Caki2 (cell line): ENCODE measurements around the gene RESF1. TPM values are rescaled to one million over a fixed set of nuclear protein-coding genes. Genes with fewer than 3 reads are reported as not detected.
"Not testable (repeated sequence)": the region's sequence is repeated elsewhere in the genome, so short reads cannot be mapped to it uniquely, and the experiment has no call there.

Experiments used
- DNase-seq: peaks from one replicate; pipeline ENCODE4 v3.0.0-alpha.2; 2015; ENCODE audit warnings: low read depth
- in situ Hi-C: cut with HindIII; loops from 2 replicates; pipeline ENCODE4 v1.10.0; 2016; ENCODE audit warnings: low sequenced_read_pairs, low pct_unique_long_range_greater_than_20kb, mixed read lengths
- total RNA-seq: library from RNA; depleted of rRNA; stranded (reverse); fragments of >200 nt; shearing (Covaris generic); gene quantifications from 2 replicates; pipeline ENCODE4 v1.2.3, GENCODE V29; 2014; ENCODE audit warnings: low replicate concordance; rRNA removed

The RESF1 gene
- 7.9 and 11.1 TPM in 2 replicates for total RNA-seq

DNA sequence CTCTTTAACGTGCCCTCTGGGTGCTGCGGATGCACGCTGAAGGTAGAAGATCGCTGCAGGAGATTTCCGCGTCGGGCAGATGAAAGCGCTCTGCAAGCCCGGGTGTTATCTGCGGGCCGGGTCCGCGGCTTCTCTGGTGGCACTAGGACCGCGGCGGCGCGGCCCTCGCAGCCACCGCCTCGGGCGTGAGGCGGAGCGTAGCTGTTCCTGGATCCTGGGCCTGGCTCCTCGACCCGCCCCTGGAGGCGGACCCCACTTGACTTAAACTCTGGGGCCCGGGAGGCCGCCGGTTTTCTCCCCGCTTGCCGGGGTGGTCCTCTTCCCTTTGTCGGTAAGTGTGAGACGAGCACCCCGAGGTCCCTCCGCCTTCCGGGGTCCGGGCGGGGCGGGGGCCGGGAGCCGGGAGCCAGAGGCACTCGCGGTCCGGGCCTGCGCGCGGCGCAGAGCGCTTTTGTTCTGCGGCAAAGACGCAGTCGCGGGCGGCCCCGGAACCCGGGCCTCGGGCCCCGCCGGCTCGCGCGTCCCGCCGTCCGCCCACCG lies at the start of gene RESF1:
Gene RESF1 (plus strand): TSS at position 255 of the 540 bp plus-strand sequence. CDS start 21,541 bp downstream, outside the sequence.
- DNase-seq, result peak; percentile 94
- in situ Hi-C loops, result loop anchor here (25.0 kb wide), 1 partner anchor 222 kb away; the partner anchor contains the start of gene AMN1

DNA sequence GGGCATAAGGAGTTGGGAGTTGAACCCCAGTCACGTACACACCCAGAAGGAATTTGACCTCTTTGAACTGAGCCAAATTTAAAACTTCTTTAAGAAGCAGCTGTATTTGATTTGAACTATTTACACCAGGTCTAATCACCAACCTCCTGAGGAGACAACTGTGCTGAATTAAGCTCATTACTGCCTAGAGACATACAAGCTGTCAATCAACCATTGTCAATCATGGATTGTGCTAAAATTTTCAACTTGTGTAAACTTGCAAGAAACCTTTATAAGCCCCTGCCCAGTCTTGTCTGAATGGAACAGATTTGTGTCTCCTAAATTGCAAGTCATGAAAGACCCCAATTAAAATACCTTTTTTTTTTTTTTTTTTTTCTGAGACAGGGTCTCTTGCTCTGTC lies 44.3 kb upstream of the RESF1 start:
- no peak for DNase-seq
- in situ Hi-C loops, result no loop called here

GRCh38 chr12:31915446-31915845 lies 43.8 kb upstream of the RESF1 start:
- in situ Hi-C loops, result no loop called here
- DNase-seq, result no peak

DNA sequence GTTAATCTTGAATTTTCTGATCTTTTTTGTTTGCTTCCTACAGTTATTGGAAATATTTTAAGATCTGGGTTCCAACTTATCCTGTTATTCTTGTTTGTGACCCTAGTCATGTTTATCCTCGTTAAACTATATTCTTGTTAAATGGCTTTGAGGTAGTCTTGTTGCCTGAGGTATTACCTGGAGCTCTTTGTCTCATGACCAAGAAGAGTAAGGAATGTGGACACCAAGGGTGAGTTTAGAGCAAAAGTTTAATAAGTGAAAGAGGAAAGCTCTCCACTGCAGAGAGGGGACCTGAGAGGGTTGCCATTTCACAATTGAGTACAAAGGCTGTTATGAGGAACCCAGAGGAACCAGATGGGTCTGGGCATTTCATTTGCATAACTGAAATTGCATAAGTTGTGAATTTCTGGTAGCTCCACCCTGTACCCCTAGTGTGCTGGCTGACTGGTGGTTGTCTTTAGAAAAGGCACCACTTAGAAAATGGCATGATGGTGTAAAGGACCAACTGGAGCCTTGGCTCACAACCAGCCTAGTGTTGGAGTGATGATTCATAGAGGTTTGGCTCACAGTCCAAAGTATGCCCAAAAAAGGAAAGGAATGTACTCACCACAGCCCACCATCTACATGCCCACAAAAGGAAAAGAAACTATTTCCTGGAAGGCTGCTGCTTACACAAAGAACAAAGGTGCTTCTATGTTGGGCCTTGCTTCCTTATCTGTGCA lies 36.7 kb upstream of the RESF1 start:
- DNase-seq, result peak; percentile 53
- in situ Hi-C loops, result no loop called here

GRCh38 chr12:31923063-31923412 lies 36.2 kb upstream of the RESF1 start:
- DNase-seq, result no peak
- in situ Hi-C loops, result no loop called here

GRCh38 chr12:31928246-31929026 lies 30.8 kb upstream of the RESF1 start:
- DNase-seq, result no peak
- in situ Hi-C loops, result no loop called here

DNA sequence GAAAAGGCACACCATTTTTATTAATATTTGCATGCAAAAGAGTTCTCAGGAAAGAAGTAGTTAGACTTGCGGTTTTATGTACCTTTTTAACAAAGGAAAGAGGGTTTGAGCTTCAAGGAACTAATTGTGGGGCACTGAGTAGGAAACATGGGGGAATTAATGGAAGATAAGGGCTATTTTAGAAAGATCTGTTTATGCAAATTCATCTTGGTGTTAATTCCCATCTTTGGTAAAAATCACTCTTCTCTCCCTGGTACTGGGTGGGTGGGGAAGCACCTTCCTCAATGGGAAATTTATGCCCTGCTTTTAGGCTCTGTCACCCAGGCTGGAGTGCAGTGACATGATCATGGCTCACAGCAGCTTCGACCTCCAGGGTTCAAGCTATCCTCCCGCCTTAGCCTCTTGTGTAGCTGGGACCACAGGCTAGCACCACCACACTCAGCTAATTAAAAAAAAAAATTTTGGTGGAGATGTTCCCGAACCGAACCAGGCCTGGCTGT lies 30.1 kb upstream of the RESF1 start:
- in situ Hi-C loops, result no loop called here
- DNase-seq, result no peak

GRCh38 chr12:31931796-31932715 lies 27.2 kb upstream of the RESF1 start:
- in situ Hi-C loops, result no loop called here
- DNase-seq, result no peak

DNA sequence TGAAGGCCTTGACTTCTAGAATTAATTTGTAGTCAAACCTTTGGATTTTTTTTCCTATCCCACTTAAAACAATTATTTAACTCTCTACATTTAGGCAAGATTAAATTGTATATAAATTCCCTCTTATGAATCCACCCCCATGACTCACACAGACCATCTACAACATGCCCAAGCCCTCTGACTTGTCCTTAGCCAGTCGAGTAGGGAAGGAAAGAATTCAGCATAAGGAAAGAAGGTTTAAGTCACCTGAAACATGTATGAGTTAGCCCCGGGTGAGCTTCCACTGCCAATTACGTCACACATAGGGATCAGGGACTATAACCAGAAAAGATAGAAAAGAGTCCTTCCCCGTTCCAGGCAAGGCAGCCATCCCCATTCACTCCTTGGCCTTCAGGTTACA lies 14.9 kb upstream of the RESF1 start:
- in situ Hi-C loops, result no loop called here
- DNase-seq, result no peak

DNA sequence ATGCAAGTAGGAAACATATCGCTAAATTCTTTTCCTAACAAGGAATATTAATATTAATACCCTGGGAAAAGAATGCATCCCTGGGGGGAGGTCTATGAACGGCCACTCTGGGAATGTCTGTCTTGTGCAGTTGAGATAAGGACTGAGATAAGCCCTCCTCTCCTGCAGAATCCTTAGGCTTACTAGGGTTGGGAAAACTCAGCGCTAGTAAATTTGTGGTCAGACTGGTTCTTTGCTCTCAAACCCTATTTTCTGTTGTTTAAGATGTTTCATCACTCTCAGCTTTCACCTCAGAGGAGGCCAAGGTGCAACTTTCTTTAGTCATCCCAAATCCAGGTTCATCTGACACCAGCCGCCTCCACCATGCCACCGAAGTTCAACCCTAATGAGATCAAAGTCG lies 11.2 kb upstream of the RESF1 start:
- in situ Hi-C loops, result no loop called here
- no peak for DNase-seq

DNA sequence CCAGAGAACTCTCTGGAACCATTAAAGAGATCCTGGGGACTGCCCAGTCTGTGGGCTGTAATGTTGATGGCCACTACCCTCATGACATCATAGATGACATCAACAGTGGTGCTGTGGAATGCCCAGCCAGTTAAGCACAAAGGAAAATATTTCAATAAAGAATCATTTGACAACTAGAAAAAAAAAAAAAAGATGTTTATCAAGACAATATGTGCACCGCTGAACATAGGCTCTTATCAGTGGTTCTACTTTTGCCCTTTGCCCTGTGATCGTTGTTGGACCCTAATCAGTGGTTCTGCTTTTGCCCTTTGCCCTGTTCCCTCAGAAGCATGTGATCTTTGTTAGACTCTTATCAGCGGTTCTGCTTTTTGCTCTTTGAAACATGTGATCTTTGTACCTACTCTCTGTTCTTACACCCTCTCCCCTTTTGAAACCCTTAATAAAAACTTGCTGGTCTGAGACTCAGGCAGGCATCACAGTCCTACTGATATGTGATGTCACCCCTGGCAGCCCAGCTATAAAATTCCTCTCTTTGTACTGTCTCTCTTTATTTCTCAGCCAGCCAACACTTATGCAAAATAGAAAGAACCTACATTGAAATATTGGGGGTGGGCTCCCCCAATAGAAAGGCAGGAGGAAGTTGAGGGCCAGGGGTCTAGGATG lies 10.4 kb upstream of the RESF1 start:
- in situ Hi-C loops, DNase-seq: not testable (repeated sequence)

- in situ Hi-C loops, result loop anchor here (25.0 kb wide), 1 partner anchor 213 kb away; the partner anchor contains the start of gene AMN1
- DNase-seq, result no peak
Observed at GRCh38 chr12:31950088-31950487, 9.1 kb upstream of the RESF1 start.

GRCh38 chr12:31950492-31950891 lies 8.7 kb upstream of the RESF1 start:
- in situ Hi-C loops, result loop anchor here (25.0 kb wide), 1 partner anchor 213 kb away; the partner anchor contains the start of gene AMN1
- no peak for DNase-seq

DNA sequence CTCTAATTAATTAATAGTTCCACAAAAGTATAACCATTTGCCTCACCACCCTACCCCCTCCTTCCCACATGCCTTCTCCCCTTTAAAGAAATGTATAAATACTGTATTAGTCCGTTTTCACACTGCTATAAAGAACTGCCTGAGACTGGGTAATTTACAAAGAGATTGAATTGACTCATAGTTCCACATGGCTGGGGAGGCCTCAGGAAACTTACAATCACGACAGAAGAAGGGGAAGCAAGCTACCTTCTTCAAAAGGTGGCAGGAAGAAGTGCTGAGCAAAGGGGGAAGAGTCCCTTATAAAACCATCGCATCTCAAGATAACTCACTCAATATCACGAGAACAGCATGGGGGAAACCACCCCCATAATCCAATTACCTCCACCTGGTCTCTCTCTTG lies 8.2 kb upstream of the RESF1 start:
- in situ Hi-C loops, result loop anchor here (25.0 kb wide), 1 partner anchor 214 kb away; the partner anchor contains the start of gene AMN1
- DNase-seq, result no peak

DNA sequence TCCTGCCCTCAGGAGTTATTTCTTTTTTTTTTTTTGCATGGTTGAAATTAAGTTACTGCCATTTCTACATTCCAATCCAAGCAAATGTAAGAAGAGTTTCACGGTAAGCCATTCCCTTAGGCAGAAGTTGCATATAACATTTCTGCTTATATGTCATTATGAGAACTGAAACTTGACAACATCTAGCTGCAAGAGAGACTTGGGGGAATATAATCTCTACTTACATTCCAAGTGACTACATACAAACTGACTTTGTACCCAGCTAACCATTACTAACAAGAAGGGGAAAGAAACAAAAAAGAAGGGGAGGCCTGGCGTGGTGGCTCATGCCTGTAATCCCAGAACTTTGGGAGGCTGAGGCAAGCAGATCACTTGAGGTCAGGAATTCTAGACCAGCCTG lies 7.3 kb upstream of the RESF1 start:
- in situ Hi-C loops, result loop anchor here (25.0 kb wide), 1 partner anchor 215 kb away; the partner anchor contains the start of gene AMN1
- no peak for DNase-seq

GRCh38 chr12:31952418-31952817 lies 6.8 kb upstream of the RESF1 start:
- no peak for DNase-seq
- in situ Hi-C loops, result loop anchor here (25.0 kb wide), 1 partner anchor 215 kb away; the partner anchor contains the start of gene AMN1
